22Rv1 (cell line): ENCODE results near the gene NFATC3.

Experiments
- CTCF ChIP-seq: fragments of 450-650 bp; IDR thresholded peaks from 2 replicates; pipeline ENCODE4 v1.5.1; 2017; ENCODE audit warnings: mild to moderate bottlenecking
- ZFX ChIP-seq: fragments of 450-650 bp; IDR thresholded peaks from 2 replicates; pipeline ENCODE4 v1.6.1; 2017; ENCODE audit warnings: antibody characterized with exemption, borderline replicate concordance

GRCh38 chr16:68149596-68149995 lies 64.4 kb downstream of the NFATC3 start:
- TF ChIP-seq CTCF: no peak
- TF ChIP-seq ZFX: no peak
